Small intestine (tissue), 7 donors: ENCODE data around the gene FGGY. TPM values are rescaled to one million over a fixed set of nuclear protein-coding genes. Genes with fewer than 3 reads are reported as not detected.
"Not testable (repeated sequence)": the region's sequence is repeated elsewhere in the genome, so short reads cannot be mapped to it uniquely, and the experiment has no call there.

ENCODE experiments used
- DNase-seq, 2 donors: peaks; one replicate each; pipeline versions ENCODE4 v3.0.0 to v3.0.0-alpha.2; 2013
- FAIRE-seq: peaks from 2 replicates; lab custom pipeline; 2012; peaks lifted over from hg19 to GRCh38; lab: Jason Lieb, UNC
- H3K27ac ChIP-seq, 3 donors: one replicate each; pipeline ENCODE4 v1.5.1; 2013; ENCODE audit warnings: low read length in 2 of 3, mild to moderate bottlenecking in 2 of 3, control low read depth in 1 of 3, inconsistent platforms in 1 of 3, low read depth in 1 of 3, moderate library complexity in 1 of 3
- H3K27me3 ChIP-seq, 3 donors: one replicate each; pipeline ENCODE4 v1.6.1; 2013; ENCODE audit warnings: low read length in 3 of 3, inconsistent platforms in 1 of 3; ENCODE audit not compliant: control insufficient read depth in 3 of 3, insufficient read depth in 3 of 3
- H3K36me3 ChIP-seq, 3 donors: one replicate each; pipeline ENCODE4 v1.6.1; 2013; ENCODE audit warnings: low read length in 3 of 3, inconsistent platforms in 1 of 3, low read depth in 1 of 3, mild to moderate bottlenecking in 1 of 3, moderate library complexity in 1 of 3; ENCODE audit not compliant: control insufficient read depth in 3 of 3, insufficient read depth in 2 of 3
- H3K4me1 ChIP-seq, 3 donors: one replicate each; pipeline ENCODE4 v1.6.1; 2013; ENCODE audit warnings: low read length in 2 of 3, inconsistent platforms in 1 of 3, low read depth in 1 of 3, mild to moderate bottlenecking in 1 of 3, moderate library complexity in 1 of 3; ENCODE audit not compliant: control insufficient read depth in 3 of 3, insufficient read depth in 2 of 3
- H3K4me3 ChIP-seq, 3 donors: one replicate each; pipeline ENCODE4 v1.5.1; 2013; ENCODE audit warnings: low read length in 3 of 3, control low read depth in 1 of 3, inconsistent platforms in 1 of 3, low read depth in 1 of 3, mild to moderate bottlenecking in 1 of 3, moderate library complexity in 1 of 3
- H3K9me3 ChIP-seq, 2 donors: one replicate each; pipeline ENCODE4 v1.6.1; 2013; ENCODE audit warnings: low read depth in 1 of 2, low read length in 1 of 2; ENCODE audit not compliant: control insufficient read depth in 2 of 2, insufficient read depth in 1 of 2
- WGBS, 3 donors: extraction: QIAGEN DNeasy Blood & Tissue Kit; methylation state at CpG; one replicate each; pipeline ENCODE4 v1.1.7; 2013; 5-methylcytosine and 5-hydroxymethylcytosine counted together
- polyA plus RNA-seq, 4 donors: library from polyadenylated mRNA; stranded (reverse) in 3 of 4; unstranded in 1 of 4; fragments of 200-250 nt in 3 of 4; fragments of 120-200 nt in 1 of 4; gene quantifications; one replicate each; pipeline versions ENCODE4 v1.2.1 to v1.2.3, GENCODE V29; 2013
- donor health status: healthy with polysubstance abuse.
- donor health status: control.
- donor health status: control.
- donor health status: Bipolar disorder and iron deficiency.
- donor health status: healthy.

FGGY gene
- polyA plus RNA-seq, 4 donors, result 12.3 to 28.0 (median 15.0) TPM

GRCh38 chr1:59552007-59552406 is 255.1 kb downstream of the FGGY start:
- no peak overlapping the region for H3K27ac ChIP-seq
- DNase-seq (peak in 1 of 2 donors; percentile 31), FAIRE-seq (no peak)

DNA sequence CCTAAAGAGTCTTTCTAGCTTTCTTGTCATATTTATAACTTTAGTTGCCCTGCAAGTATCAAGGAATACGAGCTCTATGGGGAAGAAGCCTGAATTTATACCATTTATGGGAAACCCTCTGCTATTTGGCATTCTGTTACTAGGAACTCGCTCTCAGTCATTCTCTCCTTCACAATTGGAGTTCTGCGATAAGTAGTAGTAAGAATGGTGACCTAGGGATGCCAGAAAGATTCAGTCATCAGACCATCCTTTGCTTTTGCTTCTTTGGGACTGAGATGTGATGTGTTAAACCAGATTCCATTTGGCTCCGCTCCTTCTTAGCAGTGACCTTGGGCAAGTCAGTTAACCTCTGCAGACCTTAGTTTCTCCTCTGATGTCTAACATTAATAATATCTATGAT is 256.5 kb downstream of the FGGY start:
- WGBS, 3 donors, result 84 to 95% (median 88%) methylated on average over 4 of the region's 4 CpGs
- Histone ChIP-seq H3K4me1 (peaks cover 0 to 27% (median 0%) of the 10 kb centered on the region in 3 donors), H3K36me3 (no peaks in the 10 kb centered on the region), H3K27me3 (no peaks in the 10 kb centered on the region), H3K4me3 (no peak overlapping the region), H3K9me3 (peaks cover 0 to 9% of the 10 kb centered on the region in 2 donors), H3K27ac (no peak overlapping the region)
- DNase-seq (no peak), FAIRE-seq (no peak)

More at GRCh38 chr1:59552007-59552406, 255.1 kb downstream of the FGGY start:
- H3K9me3 ChIP-seq, result no peaks in the 10 kb centered on the region
- H3K27me3 ChIP-seq, result no peaks in the 10 kb centered on the region
- peaks cover 0 to 30% (median 0%) of the 10 kb centered on the region in 3 donors for H3K4me1 ChIP-seq
- no peak overlapping the region for H3K4me3 ChIP-seq
- WGBS, 3 donors, result 78 to 98% (median 86%) methylated on average over 3 of the region's 3 CpGs
- no peaks in the 10 kb centered on the region for H3K36me3 ChIP-seq

GRCh38 chr1:59554011-59554663 is 257.2 kb downstream of the FGGY start:
- Histone ChIP-seq H3K27me3 (no peaks in the 10 kb centered on the region), H3K27ac (peak overlapping the region in 1 of 3 donors; percentile 21), H3K9me3 (peaks cover 0 to 14% of the 10 kb centered on the region in 2 donors), H3K4me1 (peaks cover 0 to 24% (median 0%) of the 10 kb centered on the region in 3 donors), H3K36me3 (no peaks in the 10 kb centered on the region), H3K4me3 (no peak overlapping the region)
- FAIRE-seq, result no peak
- DNase-seq, result no peak
- 69 to 85% (median 77%) methylated on average over 8 of the region's 8 CpGs for WGBS, 3 donors

DNA sequence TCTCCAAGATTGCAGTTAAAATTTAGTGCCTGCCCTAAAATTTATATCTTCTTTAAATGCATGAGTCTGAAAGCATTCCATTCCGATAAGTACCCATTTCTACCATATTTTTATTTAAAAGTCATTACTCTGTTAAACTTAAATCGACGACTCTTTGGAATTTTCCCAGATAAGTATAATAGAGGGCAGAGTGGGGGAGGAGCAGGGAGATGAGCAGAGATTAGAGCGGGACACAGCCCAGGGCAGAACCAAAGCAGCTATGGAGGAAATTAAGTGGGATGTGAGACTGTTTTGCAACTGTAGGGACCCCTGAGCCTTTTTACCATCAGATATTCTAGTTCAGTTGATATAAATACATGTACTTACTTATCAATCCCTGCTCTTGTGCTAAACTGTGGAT is 257.9 kb downstream of the FGGY start:
- peaks cover 0 to 22% (median 0%) of the 10 kb centered on the region in 3 donors for H3K4me1 ChIP-seq

DNA sequence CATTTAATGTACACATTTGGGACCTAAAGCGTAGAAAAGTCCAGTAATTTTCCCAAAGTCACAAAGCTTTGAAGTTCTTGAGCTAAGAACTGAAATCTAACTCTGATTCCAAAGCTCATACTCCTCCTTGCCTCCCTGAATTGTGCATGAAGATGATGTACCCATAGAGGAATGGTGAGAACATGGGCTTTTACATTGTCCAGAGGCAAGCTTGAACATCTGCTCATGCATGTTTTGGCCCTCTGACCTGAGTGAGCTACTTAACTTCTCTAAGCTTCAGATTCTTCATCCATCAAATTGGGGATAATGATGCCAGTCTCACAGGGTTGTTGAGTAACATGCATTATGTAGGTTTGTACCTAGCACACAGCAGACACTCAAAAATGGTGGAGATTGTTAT is 259.5 kb downstream of the FGGY start:
- H3K4me1 ChIP-seq, result peaks cover 0 to 11% (median 0%) of the 10 kb centered on the region in 3 donors

More for the DNA sequence above, 257.9 kb downstream of the FGGY start:
- FAIRE-seq (no peak), DNase-seq (no peak)
- Histone ChIP-seq H3K4me3 (no peak overlapping the region), H3K27me3 (no peaks in the 10 kb centered on the region), H3K36me3 (no peaks in the 10 kb centered on the region), H3K9me3 (peaks cover 0 to 14% of the 10 kb centered on the region in 2 donors), H3K27ac (peak overlapping the region in 1 of 3 donors; percentile 21)
- WGBS, 3 donors, result 70 to 90% (median 75%) methylated on average over 4 of the region's 4 CpGs

DNA sequence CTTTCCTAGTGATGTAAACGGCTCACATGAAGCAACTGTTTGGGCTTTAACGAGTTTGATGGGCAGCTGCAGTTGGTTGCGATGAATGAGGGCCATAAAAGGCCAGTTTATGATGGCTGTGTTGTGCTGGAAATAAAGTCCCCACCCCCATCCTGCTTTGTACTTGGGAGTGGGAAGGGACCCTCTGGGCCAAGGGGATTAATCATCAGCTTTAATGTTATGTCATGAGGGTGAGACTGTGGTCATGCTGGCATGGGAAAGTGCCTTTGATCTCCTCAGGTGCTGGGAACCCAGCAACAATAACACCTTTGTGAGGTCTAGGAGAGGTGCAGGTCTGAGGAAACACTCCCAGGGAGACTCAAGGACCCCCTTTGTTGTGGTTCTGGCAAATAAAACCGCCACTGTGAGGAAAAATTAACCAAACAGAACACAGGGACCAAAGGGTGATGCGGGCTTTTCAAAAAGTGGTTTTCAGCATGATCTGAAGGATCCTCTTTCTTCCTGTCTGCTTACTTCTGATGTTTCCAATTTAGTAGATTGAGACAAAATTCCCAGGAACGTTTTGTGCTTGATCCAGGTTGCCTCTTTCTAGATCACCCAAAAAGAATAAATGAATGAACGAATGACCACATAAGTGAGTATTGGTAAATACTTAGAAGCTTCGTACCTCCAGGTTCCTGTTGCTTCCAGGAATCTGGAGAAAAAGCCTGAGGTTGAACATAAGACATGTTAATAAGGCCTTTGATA is 260.1 kb downstream of the FGGY start:
- FAIRE-seq, result no peak
- no peak overlapping the region for H3K4me3 ChIP-seq
- no peaks in the 10 kb centered on the region for H3K36me3 ChIP-seq
- peaks cover 0 to 14% of the 10 kb centered on the region in 2 donors for H3K9me3 ChIP-seq
- peak; percentile 52 to 89 for DNase-seq
- H3K27me3 ChIP-seq, result no peaks in the 10 kb centered on the region
- WGBS, 3 donors, result 32 to 61% (median 42%) methylated on average over 8 of the region's 8 CpGs
- peak overlapping the region in 1 of 3 donors; percentile 67 for H3K27ac ChIP-seq
- peaks cover 0 to 11% (median 0%) of the 10 kb centered on the region in 3 donors for H3K4me1 ChIP-seq

More for the DNA sequence above, 259.5 kb downstream of the FGGY start:
- DNase-seq (no peak), FAIRE-seq (no peak)
- Histone ChIP-seq H3K27me3 (no peaks in the 10 kb centered on the region), H3K36me3 (no peaks in the 10 kb centered on the region), H3K9me3 (peaks cover 0 to 14% of the 10 kb centered on the region in 2 donors), H3K4me3 (no peak overlapping the region), H3K27ac (peak overlapping the region in 1 of 3 donors; percentile 18)
- 97 to 100% (median 98%) methylated on average over 1 of the region's 1 CpG for WGBS, 3 donors

GRCh38 chr1:59557549-59557885 is 260.6 kb downstream of the FGGY start:
- Histone ChIP-seq H3K36me3 (no peaks in the 10 kb centered on the region), H3K9me3 (peaks cover 0 to 14% of the 10 kb centered on the region in 2 donors), H3K4me3 (no peak overlapping the region), H3K4me1 (peaks cover 0 to 11% (median 0%) of the 10 kb centered on the region in 3 donors), H3K27me3 (no peaks in the 10 kb centered on the region), H3K27ac (peak overlapping the region in 1 of 3 donors; percentile 67)
- WGBS, 3 donors, result 59 to 92% (median 76%) methylated on average over 1 of the region's 1 CpG
- DNase-seq (no peak), FAIRE-seq (no peak)

DNA sequence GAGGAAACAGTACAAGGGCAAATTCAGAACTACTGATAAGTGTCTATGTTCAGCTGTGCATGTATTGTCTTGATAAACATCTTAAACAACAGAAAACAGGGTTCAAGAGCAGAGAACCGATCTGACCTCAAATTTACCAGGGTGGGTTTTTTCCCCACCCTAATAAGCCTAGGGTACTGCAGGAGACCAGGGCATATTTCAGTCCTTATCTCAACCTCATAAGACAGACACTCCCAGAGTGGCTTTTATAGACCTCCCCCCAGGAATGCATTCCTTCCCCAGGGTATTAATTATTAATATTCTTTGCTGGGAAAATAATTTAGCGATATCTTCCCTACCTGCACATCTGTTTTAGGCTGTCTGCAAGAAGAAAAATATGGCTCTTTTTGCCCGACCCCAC is 261.7 kb downstream of the FGGY start:
- Histone ChIP-seq H3K9me3 (peaks cover 0 to 14% of the 10 kb centered on the region in 2 donors), H3K4me1 (peaks cover 0 to 11% (median 0%) of the 10 kb centered on the region in 3 donors)
- not testable (repeated sequence) for H3K36me3 ChIP-seq, H3K27ac ChIP-seq, FAIRE-seq, H3K4me3 ChIP-seq, DNase-seq, H3K27me3 ChIP-seq
- WGBS, 3 donors, result 91 to 92% (median 92%) methylated on average over 3 of the region's 3 CpGs
